NCI-H345 (cell line): ENCODE data around the gene XRCC4.
A peak's percentile ranks its signal among the peaks of the same experiment; 100 is the strongest.
"Not testable (repeated sequence)": the region's sequence is repeated elsewhere in the genome, so short reads cannot be mapped to it uniquely, and the experiment has no call there.

ENCODE experiments used
- DNase-seq: peaks from one replicate; lab custom pipeline; 2025; lab: John Stamatoyannopoulos, UW

Gene XRCC4

DNA sequence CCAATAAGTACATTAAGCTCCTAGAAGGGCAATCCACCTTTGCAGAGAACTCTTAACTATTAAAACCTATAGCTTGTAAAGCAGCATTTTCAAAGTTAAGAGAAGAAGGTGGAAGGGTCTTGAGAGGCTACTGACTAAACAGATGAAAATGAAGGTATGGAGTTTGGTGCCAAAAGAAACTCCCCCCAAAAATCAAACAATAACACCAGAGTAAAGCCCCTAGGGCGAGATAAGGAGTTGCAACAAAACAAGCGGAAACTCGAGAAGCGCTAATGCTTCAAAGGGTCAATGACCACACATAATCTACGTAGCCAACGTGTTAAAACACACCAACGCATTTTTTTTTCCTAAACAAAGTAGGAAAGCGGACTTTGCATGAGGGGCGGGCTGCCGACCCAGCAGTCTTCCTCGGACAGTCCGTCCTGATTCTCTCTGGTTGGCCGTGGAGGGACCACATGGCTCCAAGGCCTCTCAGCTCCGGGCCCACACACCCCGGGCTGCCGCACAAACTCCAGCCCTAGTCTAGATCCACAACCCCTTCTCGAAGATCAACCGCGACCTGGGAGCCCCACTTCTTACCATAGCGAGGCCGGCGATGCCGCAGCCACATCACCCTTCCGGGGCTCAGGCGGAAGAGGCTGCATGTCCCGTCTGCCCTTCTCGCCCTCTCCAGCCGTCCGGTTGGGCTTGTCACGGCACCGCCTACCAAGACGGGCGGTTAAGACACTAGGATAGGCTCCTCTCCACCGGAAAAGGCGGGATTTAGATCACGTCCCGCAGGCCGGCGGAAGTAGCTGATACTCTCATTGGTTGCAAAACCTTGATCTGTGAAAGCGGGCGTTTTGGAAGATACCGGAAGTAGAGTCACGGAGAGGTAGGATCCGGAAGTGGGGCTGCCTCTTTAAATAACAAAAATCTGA, at the start of gene XRCC4, which contains the start of gene TMEM167A:
Gene XRCC4, plus strand, starts transcription at position 806 of the 920 bp plus-strand sequence. CDS start 27,373 bp downstream, outside the sequence.
Gene TMEM167A, minus strand, starts transcription at position 653 of the 920 bp plus-strand sequence. Its CDS starts 71 bp downstream, at position 582.
- peak; percentile 98 for DNase-seq

DNA sequence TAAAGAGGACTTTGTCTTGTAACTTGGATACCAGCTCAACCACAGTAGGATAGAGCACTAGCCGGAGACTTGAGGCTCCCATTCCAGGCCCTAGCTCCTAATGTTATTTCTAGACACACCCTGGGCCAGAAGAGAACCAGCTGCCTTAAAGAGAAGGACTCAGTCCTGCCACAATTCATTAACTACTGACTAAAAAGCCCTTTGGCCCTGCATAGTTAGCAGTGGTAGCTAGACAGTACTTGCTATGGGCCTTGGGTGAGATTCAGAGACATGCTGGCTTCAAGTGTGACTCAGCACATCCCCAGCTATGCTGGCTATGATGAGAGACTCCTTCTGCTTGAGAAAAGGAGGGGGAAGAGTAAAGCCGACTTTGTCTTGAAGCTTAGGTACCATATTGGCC, 47.4 kb upstream of the XRCC4 start:
- no peak for DNase-seq

DNA sequence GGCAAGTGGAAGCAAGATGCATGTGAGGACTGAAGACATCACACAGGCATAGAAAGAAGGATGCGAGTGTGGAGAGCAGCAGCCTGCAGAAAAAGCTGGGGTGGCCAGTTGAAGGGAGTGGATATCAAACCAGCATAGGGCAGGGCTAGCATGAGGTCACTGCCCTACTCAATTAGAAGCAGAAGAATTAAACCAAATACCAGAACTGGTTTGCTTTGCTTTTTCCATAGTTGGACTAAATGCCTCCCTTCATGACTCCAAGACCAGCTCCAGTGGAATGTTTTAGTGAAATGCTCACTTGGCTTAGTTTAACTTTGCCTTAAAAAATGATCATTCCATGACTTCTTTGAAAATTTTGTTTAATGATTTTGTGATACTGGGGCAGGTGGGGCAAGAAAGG, 46.0 kb upstream of the XRCC4 start:
- no peak for DNase-seq

DNA sequence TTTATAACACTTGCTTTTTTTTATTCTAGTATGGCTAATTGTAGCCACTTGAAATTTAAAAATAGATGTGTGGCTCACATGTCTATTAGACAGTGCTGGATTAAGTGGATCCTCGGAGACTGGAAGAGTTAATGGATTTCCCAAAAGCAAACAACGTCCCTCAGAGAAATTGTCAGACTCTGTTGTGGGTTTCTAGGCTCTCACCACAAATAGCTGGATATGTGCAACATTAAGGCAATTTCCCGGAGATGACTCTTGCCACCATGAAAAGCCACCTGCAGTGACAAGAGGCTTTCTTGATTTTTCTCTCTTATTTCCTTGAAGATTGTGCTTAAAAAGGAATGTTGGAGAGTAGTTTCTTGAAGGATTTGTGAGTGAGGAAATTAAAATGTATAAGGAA, 43.3 kb upstream of the XRCC4 start:
- DNase-seq, result no peak

DNA sequence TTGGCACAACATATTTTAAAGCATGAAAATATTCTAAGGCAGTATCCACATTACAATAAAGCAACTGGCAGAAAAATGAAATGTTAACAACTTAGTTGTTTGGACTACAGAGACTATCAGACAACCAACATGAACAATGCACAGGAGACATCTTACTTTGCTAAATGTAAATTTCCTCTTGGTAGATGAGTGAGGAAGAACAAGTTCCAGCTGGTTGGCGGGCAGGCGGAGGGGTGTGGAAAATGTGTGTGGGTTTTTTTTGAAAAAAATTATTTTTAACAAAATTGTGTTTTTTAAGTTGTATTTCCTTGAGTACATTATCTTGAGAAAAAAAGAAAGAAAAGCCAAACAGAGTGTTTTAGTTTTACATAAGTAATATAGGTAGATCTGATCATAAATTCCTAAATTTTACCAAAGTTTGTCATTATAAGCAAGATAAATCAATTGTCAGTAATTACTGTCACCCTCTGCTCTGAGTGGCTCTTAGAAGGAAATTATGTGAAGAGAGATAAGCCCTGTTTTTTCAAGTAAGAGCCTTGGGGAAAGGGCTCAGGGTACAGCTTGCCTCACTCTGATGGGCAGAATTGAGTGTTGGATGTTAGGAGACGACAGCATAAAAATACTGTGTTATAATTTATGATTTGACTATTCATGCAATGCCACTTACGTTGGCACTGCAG, 42.7 kb upstream of the XRCC4 start:
- DNase-seq, result no peak

DNA sequence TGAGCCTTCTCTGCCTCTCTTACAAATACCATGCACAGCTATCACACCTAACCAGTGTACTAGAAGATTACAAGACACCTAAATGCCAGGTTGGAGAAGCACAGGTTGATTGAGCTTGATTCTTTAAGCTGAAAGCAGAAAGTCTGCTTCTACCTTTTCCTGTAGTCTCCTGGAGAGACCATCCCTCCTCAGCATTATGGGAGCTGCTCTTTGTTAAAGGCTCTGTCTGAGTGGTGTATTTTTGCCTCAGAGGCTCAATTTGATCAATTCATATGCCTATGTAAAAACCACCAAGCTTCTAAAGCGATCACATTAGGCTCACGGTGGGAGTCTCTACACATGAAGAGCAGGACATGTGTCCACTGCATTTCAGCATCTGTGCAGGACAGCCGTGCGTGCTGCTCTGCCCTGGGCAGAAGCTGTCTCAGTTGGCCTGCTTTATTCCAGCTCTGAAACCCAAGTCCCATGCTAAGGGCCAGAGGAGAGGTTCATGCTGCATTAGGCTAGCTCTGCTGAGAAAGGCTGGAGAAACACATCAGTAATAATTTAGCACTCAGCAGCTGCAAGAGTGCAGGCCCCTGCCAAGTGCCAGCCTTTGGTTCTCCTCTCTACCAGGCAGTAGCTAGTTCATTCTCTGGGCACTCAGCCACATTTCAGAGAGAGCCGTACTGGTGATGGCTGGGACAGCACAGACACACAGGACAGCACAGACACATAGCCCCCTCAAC, 41.8 kb upstream of the XRCC4 start:
- DNase-seq, result peak; percentile 35

DNA sequence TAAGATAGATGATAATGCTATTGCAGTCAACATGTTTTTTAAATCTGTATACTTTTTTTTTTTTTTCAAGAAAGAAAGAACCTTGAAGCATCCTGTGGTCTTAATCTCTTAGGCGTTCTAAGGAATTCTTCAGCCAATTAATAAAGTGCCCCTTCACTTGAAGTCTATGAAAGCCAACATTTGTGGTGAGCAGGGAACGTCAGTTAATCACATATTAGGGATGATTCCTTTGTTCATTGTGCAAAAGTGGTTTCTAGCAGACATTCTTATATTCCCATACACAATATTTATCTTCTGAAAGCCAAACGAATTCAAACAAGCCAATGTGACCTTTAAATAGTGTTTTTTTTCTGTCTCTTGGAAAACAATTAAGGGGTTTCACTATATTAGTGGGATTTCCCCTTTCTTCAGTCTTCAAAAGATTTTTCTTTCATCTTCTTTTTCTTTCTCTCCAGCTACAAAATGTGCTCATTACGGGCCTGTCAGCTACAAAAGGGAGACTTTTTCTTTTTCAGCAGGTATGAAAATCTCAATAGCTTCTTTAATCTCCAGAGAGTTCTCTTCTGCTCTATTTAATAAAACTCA, 40.3 kb upstream of the XRCC4 start:
- DNase-seq, result no peak

DNA sequence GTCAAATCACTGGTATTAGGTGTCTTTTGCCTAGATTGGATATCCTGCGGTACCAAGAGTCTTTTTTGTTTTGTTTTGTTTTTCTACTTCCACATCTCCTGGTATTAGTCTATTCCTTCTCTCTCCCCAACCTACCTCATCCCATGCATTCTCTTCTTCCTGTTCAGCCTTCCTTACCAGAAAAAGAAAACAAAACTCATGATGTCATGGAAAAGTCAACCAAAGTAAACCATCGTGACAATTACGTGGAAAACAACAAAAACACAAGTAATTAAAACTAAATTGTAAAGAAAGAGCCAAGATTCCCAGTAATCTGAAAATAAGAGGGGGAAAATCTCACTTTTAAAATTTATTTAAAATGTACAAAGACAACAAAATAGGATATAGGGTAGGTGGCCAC, 38.4 kb upstream of the XRCC4 start:
- no peak for DNase-seq

DNA sequence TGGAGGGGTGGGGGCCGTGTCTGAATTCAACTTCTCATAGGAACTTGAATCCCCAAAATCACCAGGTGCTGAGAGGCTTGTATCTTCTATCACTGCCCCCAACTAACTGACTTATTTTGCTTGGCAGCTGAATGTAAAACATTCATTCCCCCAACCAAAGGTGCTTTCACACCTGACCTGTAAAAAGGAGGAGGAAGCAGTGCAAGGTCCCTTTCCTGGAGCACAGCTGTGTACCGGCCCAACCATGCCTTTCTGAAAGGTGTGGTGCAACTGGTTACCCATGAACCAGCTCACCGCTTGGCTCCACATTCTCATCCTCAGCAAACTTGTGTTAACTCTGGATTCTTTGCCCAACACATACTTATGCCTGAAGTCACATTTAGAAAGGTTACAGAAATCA, 34.8 kb upstream of the XRCC4 start:
- no peak for DNase-seq

DNA sequence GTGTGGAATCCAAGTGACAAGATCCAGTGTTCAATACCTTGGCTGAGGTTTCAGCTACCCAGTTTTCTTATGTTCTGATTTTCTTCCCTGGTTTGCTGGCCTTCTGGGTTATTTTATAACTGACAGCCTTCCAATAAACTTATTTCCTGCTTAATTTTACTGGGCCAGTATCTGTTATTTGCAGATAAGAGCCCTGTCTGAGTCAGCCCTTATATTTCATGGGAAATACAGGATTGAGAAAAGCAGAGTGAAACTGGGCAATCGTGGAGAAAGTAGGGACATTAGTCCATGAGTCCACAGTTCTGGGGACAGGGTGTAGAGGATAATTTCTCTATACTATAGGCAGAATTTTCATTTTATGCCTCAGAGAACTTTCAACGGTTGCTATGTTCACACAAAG, 32.4 kb upstream of the XRCC4 start:
- DNase-seq, result no peak

DNA sequence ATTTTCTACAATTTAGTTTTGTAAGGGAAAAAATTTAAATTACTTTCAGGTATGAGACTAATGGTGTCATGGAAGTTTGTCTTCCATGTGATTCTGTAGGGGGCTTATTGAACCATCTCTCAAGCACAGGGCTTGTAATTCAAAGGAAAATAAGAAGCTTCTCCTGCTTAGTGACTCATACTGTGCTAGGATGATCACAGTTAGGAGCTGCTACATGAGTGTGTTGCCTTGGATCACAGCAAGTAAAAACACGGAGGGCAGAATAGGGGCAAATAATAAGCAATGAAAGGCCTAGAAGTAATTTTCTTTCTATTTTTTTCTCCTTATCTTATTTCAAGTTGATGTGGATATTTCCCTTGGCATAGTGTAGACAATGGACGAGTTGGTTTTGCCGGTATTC, 29.1 kb upstream of the XRCC4 start:
- no peak for DNase-seq

DNA sequence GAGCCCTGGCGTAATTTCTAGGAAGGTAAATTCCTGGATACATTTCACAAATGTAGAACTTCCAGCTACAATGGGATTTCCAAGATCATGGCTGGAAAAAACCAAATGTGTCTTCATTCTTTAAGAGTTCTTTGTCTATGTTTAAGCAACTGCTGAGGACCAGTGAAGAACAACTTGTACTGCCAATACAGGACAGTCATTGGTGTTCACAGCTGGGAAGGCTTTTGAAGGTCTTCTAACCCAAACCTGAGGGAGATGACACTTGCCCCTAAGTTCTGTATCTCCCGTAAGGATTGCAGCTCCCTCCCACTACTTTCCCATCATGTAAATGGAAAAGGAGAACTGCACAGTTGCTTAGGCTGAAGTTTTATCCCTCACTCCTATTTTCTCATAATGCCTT, 28.5 kb upstream of the XRCC4 start:
- DNase-seq, result no peak

DNA sequence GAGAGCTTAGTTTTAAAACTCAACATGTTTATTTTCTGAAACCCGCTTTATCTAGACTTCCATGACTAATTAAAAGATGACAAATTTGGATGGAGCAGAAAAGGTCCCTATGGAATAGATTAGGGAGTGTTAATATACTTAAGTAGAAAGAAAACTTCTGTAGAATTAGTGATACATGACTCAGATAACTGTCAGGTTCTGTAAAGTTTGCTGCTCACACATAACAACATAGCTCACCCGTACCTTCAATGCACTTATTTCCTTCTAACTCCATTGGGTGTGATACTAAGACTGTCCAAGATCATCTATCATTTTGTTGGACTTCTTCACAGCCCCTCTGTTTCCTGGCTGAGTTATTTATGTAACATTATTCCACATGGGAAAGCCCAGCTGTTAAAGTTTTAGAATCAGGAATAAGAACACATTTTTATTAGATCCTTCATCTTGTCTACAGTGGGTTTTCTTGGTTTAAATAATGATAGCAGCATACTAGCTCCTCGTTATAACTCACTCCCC, 27.9 kb upstream of the XRCC4 start:
- no peak for DNase-seq

DNA sequence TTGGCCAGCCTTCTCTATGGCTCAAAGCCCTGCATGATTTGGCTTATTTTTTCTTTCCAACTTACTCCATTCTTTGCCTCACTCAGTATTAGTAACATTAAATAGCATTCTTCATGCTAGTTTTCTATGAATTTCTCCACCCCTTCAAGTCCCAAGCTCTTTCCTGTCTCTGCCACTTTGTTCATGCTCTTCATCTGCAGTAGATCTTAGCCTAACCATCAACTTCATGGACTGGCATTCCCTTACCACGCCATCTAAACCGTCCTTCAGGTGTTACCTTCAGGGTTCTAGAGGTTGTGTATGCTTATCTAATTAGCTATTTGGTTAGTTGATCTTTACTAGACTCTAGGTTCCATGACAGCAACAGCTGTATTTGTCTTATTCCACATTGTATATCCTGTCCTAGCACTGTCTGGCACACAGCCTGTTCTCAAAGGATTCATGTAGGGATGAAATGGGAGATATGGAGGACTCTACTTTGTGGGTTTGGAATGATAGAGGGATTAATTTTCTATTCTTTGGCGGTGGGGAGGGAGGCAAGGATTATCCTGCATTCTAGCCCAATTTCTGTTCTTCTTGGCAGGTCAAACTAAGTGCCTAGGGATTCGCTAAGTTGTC, 26.5 kb upstream of the XRCC4 start:
- DNase-seq, result no peak

DNA sequence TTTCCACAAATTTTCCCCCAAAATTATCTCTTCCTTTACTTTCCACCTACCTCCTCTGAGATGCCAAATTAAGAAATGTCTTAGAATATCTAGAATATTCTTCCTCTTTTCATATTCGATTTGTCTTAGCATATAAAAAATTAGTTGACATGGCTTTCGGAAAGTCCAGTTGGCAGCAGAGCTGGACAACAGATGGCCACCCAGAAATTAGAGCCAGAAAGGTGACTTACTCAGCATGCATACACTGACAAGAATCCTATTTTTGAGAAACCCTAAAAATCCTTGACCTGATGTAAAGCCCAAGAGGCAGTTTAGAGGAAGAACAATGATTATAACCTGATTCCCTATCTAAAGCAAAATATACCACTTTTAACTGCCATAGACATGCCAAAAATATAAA, 22.2 kb upstream of the XRCC4 start:
- DNase-seq, result no peak

DNA sequence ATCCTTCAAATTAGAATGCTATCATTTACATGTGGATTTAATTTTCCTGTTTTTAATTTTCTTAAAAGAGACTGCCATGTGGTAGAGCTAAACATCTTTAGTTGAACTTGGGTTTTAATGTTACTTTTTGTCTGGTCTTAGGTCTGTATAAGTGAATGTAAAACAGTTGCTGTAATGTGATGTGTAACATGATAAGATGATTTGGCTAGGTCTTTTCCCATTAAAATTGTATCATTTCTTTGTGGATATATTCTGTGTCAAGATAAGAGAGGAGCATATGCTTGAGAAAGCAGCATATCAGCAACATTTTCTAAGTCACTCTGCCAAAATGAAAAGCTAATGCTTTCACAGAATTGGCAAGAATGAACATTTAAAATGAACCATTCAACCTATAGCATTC, 18.6 kb upstream of the XRCC4 start:
- no peak for DNase-seq

DNA sequence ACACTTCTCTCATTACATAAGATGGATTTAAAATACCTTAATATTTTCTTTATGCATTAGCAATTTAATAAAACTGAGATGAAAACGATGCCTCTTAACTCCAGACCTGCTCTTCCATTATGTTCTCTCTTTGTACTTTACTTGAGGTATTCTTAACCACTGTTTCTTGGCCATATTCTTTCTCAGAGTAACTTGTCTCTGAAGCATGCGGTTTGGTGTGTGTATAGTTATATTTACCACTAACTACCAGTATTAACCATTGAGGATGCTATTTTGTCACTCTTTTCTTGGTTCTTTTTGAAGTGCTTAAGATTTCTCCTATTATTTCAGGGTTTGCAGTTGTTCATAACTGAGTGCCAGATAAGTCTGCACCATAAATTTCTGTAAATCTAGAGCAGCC, 18.0 kb upstream of the XRCC4 start:
- DNase-seq, result no peak

DNA sequence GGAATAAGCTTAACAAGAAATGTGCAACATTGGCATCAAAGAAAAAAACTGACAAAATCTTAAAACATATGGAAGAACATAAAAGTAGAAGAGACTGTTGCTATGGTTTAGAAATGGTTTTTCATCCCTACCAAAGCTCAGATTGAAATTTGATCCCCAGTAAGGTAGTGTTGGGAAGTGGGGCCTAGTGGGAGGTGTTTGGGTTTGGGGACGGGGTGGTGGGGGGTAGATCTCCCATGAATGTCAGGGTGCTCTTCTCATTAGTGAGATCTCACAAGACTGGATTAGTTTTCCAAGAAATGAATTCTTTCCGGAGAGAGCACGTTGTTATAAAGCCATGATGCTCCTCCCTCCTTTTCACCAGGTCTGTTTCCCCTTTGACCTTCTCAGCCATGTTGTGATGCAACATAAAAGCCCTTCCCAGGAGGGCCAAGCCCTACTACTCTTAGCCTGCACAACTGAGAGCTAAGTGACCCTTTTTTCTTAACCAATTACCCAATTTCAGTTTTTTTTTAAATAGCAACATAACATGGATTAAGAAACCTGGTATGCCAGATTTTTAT, 10.7 kb upstream of the XRCC4 start:
- no peak for DNase-seq

DNA sequence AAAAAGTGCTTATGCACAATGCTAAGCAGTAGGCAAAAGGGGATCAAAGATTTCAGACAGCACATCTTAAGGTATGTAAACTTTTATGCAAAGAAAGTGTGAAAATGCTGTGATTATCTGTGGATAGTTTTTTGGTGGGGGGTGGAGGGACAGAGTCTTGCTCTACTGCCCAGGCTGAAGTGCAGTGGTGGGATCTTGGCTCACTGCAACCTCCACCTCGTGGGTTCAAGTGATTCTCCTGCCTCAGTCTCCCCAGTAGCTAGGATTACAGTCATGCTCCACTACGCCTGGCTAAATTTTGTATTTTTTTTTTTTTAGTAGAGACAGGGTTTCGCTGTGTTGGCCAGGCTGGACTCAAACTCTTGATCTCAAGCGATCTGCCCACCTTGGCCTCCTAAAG, 10.0 kb upstream of the XRCC4 start:
- DNase-seq, result not testable (repeated sequence)

DNA sequence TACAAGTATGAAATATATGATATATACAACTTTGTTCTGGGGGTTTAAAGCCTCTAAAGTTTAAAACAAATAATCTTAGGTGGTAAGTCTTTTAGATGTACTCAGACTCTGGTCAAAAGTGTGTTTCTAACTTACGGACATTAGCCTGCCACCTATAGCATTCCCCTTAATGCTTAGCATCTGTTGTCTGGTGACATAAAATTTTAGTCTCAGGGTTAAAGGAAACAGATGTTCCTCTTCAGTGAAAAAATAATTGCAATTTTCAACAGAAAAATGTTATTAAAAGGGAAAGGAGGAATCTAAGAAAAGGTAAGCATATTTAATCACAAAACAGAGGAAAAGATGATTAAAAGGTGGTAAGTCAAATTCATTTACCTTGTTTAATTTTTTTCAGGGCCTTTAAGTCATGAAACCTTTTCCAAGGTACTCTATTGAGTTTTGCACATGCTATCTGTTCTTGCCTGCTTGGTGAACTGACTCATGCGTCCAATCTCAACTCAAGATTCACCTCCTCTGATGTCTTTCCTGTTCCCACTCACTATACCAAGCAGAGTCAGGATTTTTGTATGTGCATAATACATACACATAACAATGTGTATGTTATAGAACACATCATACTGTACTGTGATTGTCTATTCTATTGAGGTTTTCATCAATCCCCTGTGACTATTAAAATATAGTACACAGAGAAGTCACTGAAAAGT, 8.1 kb upstream of the XRCC4 start:
- DNase-seq, result no peak
